ENCODE measurements around the gene MT1E.

MT1E gene

GRCh38 chr16:56643080-56643778 is 17.6 kb downstream of the MT1E start:
- no peak for TF ChIP-seq CTCF (IDR thresholded peaks at IDR 0.05; ENCODE audit: extremely low read depth, missing control alignments)
- DNase-seq (ENCODE audit: low spot score): no peak

GRCh38 chr16:56643833-56644232 is 18.3 kb downstream of the MT1E start:
- DNase-seq (ENCODE audit: low spot score): no peak
- no peak for TF ChIP-seq CTCF (IDR thresholded peaks at IDR 0.05; ENCODE audit: extremely low read depth, missing control alignments)

- no peak for DNase-seq (ENCODE audit: low spot score)
- no peak for TF ChIP-seq CTCF (IDR thresholded peaks at IDR 0.05; ENCODE audit: extremely low read depth, missing control alignments)
Measured at GRCh38 chr16:56645311-56645710, 19.7 kb downstream of the MT1E start.

GRCh38 chr16:56645838-56646237 is 20.3 kb downstream of the MT1E start:
- no peak for DNase-seq (ENCODE audit: low spot score)
- no peak for TF ChIP-seq CTCF (IDR thresholded peaks at IDR 0.05; ENCODE audit: extremely low read depth, missing control alignments)

- TF ChIP-seq CTCF (IDR thresholded peaks at IDR 0.05; ENCODE audit: extremely low read depth, missing control alignments): no peak
- no peak for DNase-seq (ENCODE audit: low spot score)
Measured at GRCh38 chr16:56647641-56648431, 22.3 kb downstream of the MT1E start.

- no peak for TF ChIP-seq CTCF (IDR thresholded peaks at IDR 0.05; ENCODE audit: extremely low read depth, missing control alignments)
Measured at GRCh38 chr16:56649271-56649670, 23.7 kb downstream of the MT1E start.

GRCh38 chr16:56649820-56650219 is 24.2 kb downstream of the MT1E start:
- TF ChIP-seq CTCF (IDR thresholded peaks at IDR 0.05; ENCODE audit: extremely low read depth, missing control alignments): no peak
- no peak for DNase-seq (ENCODE audit: low spot score)

More at GRCh38 chr16:56649271-56649670, 23.7 kb downstream of the MT1E start:
- no peak for DNase-seq (ENCODE audit: low spot score)

Measured in GM20000 (cell line).